Measurements from ENCODE around the gene POC1A.

Gene POC1A

GRCh38 chr3:52030714-52031310 lies 123.4 kb downstream of the POC1A start:
- FAIRE-seq: no peak
- no peak for DNase-seq (ENCODE audit: low spot score)

GRCh38 chr3:52029535-52029934 lies 124.7 kb downstream of the POC1A start:
- FAIRE-seq (no peak), DNase-seq (ENCODE audit: low spot score) (no peak)

GRCh38 chr3:52029053-52029452 lies 125.2 kb downstream of the POC1A start:
- no peak for DNase-seq (ENCODE audit: low spot score)
- FAIRE-seq: no peak

GRCh38 chr3:52028572-52028971 lies 125.7 kb downstream of the POC1A start:
- no peak for DNase-seq (ENCODE audit: low spot score)

GRCh38 chr3:52026041-52026440 lies 128.2 kb downstream of the POC1A start:
- DNase-seq (ENCODE audit: low spot score): no peak

More at GRCh38 chr3:52028572-52028971, 125.7 kb downstream of the POC1A start:
- peak; percentile 81 for FAIRE-seq

GRCh38 chr3:52025453-52025852 lies 128.8 kb downstream of the POC1A start:
- no peak for FAIRE-seq
- DNase-seq (ENCODE audit: low spot score): no peak

More at GRCh38 chr3:52026041-52026440, 128.2 kb downstream of the POC1A start:
- no peak for FAIRE-seq

Data from urothelium cell line (cell line).